Fibroblast of lung (primary cell): ENCODE results near the gene EDEM1.

ENCODE experiments used
- CTCF ChIP-seq, 2 donors: IDR thresholded peaks in 1 of 2; conservative IDR thresholded peaks in 1 of 2; 1 replicate in 1 of 2; 2 replicates in 1 of 2; pipeline ENCODE4 v1.5.1; 2011 to 2012; ENCODE audit warnings: low read length in 2 of 2, control low read depth in 1 of 2, inconsistent platforms in 1 of 2, low read depth in 1 of 2, mild to moderate bottlenecking in 1 of 2
- EZH2 ChIP-seq: IDR thresholded peaks from 2 replicates; pipeline ENCODE4 v1.5.1; 2012; ENCODE audit warnings: low read length, control low read depth, mild to moderate bottlenecking; ENCODE audit errors: missing control alignments

GRCh38 chr3:5145120-5145519 is 42.4 kb upstream of the EDEM1 start:
- no peak for TF ChIP-seq CTCF (conservative IDR thresholded peaks at IDR 0.05 in 1 of 2, IDR thresholded peaks at IDR 0.05 in 1 of 2; ENCODE audit: low read depth in 1 of 2, low read length in 2 of 2)
- TF ChIP-seq EZH2 = no peak
